ENCODE measurements around the gene TRAPPC6A.

Gene TRAPPC6A, protein sequence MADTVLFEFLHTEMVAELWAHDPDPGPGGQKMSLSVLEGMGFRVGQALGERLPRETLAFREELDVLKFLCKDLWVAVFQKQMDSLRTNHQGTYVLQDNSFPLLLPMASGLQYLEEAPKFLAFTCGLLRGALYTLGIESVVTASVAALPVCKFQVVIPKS

DNA sequence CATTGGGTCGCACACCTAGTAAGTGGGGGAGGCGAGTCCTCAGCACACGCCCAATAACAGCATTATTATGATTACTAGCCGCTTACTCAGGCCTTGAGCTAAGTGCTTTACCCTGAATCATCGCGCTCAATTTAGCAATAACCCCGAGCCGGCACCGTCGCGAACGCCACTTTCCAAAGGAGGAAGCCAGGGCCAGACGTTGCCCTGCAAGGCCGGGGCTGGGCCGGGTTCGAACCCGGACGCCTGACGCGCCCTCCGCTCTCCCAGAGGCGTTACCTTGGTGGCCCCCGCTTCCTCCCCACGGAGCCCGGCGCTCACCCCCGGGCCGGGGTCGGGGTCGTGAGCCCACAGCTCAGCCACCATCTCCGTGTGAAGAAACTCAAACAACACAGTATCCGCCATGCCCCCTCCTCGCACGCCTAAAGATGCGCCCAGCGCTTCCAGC is at the start of gene TRAPPC6A:
Gene TRAPPC6A (minus strand): TSS at position 421 of the 445 bp plus-strand sequence. CDS start 19 bp downstream, at position 402.
- DNase-seq (ENCODE audit: low read depth in 1 of 2, low spot score in 1 of 2), result no peak

DNA sequence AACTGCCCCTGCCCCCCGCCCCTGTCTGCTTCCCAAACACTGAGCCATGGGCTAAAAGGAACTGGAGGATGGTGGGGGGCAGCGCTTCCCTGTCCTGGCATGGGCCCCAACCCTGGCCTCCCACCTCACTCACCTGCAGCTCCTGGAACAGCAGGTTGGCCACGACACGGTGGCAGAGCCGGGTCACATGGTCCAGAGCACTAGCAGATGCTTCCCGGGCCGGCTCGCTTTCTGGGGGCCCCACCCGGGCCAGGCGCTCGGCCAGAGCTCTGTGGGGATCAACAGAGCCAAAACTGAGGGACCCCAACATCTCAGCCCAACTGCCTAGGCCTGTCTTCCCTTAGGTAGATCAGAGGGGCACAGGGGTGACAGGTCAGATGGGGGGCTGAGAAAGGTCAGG is 46.6 kb upstream of the TRAPPC6A start:
- no peak for DNase-seq (ENCODE audit: low read depth in 1 of 2, low spot score in 1 of 2)

DNA sequence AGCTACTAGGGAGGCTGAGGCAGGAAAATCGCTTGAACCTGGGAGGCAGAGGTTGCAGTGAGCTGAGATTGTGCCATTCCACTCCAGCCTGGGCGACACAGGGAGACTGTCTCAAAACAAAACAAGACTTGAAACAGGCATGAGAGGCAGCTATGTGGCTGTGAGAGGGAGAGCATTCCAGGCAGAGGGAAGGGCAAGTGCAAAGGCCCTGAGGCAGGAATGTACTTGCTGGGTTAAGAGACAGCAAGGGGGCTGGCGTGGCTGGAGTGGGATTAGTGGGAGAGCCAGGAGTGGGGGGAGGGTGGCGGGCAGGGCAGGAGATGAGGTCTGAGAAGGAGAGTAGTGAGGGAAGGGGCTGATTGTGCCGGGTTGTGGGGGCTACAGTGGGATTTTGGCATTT is 45.8 kb upstream of the TRAPPC6A start:
- no peak for DNase-seq (ENCODE audit: low read depth in 1 of 2, low spot score in 1 of 2)

DNA sequence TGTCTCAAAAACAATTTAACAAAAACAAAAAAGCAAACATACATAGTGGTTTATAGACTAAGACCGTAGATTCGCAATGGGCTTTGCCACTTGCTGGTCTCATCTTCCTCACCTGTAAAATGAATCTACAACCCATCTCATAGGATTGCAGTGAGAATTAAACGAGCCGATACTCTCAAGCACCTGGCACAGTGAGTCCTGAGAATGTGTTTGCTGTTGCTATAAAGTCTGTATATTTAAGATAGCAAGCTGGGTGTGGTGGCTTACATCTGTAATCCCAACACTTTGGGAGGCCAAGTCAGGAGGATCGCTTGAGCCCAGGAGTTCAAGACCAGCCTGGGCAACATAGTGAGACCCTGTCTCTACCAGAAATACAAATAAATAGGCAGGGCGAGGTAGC is 44.7 kb upstream of the TRAPPC6A start:
- DNase-seq (ENCODE audit: low read depth in 1 of 2, low spot score in 1 of 2), result no peak

DNA sequence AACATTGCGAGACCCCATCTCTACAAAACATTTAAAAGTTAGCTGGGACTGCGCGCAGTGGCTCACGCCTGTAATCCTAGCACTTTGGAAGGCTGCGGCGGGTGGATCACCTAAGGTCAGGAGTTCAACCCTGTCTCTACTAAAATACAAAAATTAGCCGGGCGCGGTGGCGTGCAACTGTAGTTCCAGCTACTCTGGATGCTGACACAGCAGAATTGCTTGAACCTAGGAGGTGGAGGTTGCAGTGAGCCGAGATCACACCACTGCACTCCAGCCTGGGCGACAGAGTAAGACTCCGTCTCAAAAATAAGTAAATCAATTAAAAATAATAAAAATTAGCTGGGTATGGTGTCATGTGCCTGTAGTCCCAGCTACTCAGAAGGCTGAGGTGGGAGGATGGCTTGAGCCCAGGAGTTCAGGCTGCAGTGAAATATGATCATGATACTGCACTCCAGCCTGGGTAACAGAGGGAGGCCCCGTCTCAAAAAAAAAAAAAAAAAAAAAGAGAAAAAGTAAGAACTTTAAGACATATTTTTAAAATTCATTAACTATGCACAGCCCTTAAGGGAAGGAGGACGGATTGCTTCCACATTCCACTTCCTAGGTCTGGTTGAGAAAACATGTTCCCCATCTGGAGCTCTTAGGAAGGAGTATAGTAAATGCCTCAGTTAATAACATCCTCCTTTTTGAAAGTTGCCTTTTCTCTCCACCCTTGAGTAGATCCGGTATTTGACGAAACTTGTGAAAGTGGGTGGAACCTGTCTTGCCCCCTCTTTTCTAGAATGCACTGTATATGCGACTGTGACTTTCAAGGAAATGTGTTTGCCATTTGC is 41.1 kb upstream of the TRAPPC6A start:
- no peak for DNase-seq (ENCODE audit: low read depth in 1 of 2, low spot score in 1 of 2)

DNA sequence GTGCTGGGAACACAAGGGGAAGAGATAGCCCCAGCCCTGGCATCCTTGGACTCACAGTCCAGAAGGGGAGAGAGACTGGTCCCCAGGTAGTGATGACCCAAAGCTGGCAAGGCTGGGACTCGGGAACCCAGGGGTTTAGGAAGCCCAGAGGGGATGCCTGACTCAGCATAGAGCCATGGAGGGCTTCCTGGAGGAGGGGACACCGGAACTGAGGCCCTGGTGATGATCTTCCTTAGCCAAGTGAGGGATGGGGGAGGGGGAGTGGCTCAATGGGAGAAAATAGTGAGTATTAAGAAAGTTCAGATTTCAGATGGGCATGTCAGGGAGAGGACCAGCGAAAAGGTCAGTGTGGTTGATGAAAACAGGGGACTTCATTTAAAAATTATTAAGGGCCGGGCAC is 40.4 kb upstream of the TRAPPC6A start:
- DNase-seq (ENCODE audit: low read depth in 1 of 2, low spot score in 1 of 2), result no peak

DNA sequence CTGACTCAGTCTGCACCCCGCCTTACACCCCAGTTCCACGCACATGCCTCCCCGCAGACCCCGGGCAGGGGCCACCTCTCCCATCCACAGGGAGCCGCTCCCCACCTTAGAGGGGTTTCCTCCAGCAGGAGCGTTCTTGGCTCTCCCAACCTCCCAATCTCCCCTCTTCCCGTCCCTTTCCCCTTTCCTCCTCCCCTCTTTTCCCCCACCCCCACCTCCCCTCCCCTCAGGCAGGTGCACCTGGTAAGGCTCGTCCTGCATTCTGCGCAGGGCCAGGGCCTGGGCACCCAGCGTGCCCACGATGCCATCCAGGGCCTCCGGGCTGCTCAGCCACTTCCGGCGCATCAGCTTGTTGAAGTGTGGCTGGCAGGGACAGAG is 39.9 kb upstream of the TRAPPC6A start:
- DNase-seq (ENCODE audit: low read depth in 1 of 2, low spot score in 1 of 2), result no peak

DNA sequence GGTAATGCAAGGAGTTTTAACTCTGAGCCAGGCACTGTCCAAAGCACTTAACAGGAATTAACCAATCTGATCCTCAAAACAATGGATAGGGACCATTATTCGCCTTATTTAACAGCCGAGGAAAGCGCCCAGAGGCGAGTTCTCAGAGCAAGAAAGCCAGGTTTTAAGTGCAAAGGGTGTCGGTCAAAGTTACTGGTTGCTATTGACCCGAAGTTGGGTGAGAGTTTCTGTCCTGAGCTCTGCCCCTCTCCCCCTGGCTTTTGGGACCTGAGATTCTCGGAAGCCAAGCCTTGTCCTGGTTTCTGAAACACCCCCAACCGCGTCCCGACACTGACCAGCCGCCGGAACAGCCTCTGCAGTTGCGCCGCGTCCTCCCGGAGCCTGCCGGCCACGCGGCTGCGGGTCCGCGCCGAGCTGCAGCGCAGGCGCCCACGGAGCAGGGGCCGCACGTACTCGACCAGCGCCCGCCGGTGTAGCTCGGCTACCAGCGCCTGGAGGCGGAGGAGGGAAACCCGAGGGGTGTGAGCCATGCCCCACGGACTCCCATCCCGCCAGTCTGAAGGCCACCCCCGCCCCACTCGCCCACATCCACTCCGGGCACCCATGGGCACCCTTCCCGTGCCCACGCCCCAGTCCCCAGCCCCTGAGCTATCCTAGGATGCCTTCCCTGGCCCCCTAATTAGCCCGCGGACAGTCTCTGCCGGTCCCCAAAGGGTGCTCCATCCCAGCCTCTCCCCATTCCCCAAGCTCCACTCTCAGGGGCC is 39.3 kb upstream of the TRAPPC6A start:
- no peak for DNase-seq (ENCODE audit: low read depth in 1 of 2, low spot score in 1 of 2)

DNA sequence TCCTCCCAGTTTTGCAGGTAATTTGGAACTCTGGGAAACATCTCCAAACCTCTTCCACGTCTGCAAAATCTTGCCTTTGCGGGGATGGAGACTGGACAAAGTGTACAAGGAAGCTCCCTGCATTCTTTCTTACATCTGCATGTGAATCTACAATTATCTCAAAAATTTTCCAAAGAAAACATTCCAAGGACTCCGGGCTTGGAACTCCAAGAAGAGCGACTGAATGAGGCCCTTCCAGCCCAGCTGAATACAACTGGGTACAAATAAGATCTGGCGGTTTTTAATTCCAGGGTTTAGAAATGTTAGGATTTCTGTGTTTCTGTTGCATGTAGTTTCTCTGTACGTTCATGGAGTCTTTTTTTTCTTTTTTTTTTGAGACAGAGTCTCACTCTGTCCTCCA is 38.6 kb upstream of the TRAPPC6A start:
- no peak for DNase-seq (ENCODE audit: low read depth in 1 of 2, low spot score in 1 of 2)

DNA sequence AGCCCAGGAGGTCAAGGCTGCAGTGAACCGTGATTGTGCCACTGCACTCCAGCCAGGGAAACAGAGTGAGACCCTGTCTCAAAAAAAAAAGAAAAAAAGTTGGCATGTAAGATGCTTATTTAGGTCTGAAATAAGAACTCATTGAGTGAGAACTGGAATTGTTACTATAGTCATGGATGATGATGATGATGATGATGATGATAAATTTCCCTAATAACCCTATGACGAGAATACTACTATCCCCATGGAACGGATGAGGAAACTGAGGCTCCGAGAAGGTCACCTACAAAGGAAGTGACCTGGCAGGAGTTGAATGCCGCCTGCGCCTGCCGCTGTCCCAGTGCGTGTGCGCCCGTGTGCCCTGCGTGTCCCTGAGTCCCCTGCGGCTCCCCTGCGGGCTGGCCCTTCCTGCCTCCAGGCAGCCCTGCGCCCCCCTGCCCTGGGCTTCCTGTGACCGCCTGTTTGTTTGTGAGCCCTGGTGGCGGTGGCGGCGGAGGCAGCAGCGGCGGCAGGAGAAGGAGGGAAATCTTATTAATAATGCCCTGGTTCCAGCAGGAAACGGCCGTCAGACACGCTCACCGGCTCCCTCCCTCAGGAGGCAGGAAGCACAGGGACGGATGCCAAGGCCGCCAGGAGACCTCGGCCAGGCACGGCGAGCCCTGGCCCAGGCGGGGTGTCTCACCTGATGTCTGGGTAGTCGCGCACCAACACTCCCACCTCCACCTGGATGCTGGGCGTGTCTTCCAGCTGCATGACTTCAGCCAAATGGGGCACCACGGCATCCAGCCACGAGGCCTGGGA is 37.6 kb upstream of the TRAPPC6A start:
- DNase-seq (ENCODE audit: low read depth in 1 of 2, low spot score in 1 of 2), result no peak

DNA sequence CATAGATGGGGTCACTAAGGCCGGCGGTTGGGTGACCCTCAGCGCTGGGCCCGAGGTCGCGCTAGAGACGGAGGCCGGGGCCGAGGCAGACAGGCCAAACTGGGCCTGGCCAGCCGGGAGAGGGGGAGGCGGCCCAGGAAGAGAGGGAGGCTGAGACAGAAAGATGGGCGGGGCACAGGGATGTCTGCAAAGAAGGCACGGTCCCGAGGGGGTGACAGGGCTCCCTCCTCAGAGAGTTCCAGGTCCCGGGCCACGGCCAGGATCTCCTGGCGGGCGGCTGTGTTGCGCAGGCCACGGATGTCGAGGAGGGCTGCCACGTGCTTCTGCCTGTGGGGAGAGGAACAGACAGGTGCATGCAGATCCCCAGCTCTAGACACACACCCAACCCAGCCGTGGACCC is 35.0 kb upstream of the TRAPPC6A start:
- no peak for DNase-seq (ENCODE audit: low read depth in 1 of 2, low spot score in 1 of 2)

DNA sequence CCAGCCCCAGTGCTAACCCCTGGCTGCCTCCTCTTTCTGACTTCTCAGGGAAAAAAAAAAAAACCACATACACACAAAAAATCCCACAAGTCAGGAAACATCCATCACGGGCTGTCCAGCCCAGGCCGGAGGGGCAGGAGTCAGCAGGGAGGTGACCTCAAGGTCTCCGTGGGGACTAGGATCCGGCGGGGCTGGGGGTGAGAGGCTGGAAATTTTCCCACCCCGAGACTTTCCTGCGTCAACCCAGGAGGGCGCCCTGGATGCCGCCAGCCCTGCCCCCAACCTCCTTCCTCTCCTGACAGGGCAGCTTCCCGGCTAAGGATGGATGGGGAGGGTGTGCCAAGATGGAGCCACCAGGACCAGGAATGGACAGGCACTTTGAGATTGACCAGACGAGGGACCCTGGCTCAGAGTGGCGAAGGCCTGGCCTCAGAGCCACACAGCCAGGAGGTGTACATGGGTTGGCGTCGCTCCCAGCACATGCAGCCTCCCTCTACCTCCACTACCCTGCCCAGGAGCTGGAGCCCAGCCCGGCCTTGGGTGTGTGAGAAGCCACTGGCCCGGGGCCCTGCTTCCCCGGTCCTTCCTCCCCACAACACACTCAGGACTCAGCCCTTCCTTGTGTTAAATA is 33.8 kb upstream of the TRAPPC6A start:
- no peak for DNase-seq (ENCODE audit: low read depth in 1 of 2, low spot score in 1 of 2)

DNA sequence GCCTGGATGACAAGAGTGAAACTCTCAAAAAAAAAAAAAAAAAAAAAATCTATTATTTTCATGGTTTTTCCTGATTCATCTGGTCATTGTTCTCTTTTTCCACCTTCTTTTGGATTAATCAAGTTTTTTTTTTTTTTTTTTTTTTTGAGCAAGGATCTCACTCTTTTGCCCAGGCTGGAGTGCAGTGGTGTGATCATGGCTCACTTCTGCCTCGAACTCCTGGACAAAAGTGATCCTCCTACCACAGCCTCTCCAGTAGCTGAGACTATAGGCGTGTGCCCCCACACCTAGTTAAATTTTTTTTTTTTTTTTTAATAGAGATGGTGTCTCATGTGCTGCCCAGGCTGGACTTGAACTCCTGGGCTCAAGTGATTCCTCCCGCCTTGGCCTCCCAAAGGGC is 28.3 kb upstream of the TRAPPC6A start:
- DNase-seq (ENCODE audit: low read depth in 1 of 2, low spot score in 1 of 2), result no peak

DNA sequence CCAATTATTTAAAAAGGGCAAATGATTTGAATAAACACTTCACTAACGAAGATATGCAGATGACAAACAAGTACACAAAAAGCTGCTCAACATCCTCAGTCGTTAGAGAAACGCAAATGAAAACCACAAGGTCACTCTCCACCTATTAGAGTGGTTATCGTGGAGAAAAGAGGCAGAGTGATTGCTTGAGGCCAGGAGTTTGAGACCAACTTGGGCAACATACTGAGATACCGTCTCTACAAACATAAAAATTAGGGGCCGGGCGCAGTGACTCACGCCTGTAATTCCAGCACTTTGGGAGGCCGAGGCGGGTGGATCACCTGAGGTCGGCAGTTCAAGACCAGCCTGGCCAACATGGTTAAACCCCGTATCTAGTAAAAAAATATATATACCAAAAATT is 27.8 kb upstream of the TRAPPC6A start:
- no peak for DNase-seq (ENCODE audit: low read depth in 1 of 2, low spot score in 1 of 2)

DNA sequence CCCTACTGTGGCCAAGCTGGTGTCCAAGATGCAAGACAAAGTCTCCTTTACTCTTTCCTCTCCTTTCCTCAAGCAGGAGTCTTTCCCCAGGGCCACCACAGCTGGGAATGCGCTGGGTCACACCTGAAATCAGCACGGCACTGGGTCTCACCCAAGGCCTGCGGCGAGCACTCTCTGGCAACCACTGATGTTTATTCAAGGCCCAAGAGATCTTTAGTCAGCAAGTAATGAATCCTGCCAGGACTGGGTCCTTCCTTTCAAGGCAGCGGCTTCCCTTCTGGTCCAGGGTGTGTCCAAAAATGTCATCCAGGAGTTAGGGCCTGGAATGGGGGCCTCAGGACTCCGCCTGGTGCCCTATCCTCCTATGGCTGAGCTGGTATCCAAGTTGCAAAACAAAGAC is 24.6 kb upstream of the TRAPPC6A start:
- DNase-seq (ENCODE audit: low read depth in 1 of 2, low spot score in 1 of 2), result no peak

DNA sequence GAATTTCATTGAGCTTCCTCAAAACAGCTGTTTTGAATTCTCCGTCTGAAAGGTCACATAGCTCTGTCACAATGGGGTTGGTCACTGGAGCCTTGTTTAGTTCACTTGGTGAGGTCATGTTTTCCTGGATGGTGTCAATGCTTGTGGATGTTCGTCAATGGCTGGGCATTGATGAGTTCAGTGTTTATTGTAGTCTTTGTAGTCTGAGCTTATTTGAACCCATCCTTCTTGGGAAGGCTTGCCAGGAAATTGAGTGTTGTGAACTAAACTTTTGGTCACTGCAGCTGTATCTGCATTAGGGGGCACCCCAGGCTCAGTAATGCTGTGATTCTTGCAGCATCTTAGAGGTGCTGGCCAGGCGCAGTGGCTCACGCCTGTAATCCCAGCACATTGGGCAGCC is 22.5 kb upstream of the TRAPPC6A start:
- no peak for DNase-seq (ENCODE audit: low read depth in 1 of 2, low spot score in 1 of 2)

DNA sequence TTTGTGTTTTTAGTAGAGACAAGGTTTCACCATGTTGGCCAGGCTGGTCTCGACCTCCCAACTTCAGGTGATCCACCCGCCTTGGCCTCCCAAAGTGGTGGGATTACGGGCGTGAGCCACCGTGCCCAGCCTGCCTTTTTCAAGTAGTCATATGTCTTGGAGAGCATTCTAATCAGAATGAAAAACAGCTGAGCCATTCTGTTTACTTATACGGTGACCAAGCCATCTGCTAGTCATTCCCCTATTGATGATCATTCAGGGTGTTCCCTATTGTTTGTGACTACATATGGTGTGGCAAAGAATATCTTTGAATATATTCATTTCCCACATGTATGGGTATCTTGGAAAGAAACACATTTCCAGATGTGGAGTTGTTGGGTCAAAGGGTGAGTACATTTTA is 17.7 kb upstream of the TRAPPC6A start:
- no peak for DNase-seq (ENCODE audit: low read depth in 1 of 2, low spot score in 1 of 2)

DNA sequence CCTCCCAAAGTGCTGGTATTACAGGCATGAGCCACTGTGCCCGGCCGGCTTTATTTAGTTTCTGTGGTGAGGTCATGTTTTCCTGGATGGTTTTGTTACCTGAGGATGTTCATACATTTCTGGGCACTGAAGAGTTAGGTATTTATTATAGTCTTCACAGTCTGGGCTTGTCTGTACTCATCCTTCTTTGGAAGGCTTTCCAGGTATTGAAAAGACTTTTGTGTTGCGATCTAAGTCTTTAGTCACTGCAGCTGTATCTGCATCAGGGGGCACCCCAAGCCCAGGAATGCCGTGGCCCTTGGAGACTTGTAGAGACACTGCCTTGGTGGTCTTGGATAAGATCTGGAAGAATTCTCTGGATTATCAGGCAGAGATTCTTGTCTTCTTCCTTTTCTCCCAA is 13.3 kb upstream of the TRAPPC6A start:
- no peak for DNase-seq (ENCODE audit: low read depth in 1 of 2, low spot score in 1 of 2)

DNA sequence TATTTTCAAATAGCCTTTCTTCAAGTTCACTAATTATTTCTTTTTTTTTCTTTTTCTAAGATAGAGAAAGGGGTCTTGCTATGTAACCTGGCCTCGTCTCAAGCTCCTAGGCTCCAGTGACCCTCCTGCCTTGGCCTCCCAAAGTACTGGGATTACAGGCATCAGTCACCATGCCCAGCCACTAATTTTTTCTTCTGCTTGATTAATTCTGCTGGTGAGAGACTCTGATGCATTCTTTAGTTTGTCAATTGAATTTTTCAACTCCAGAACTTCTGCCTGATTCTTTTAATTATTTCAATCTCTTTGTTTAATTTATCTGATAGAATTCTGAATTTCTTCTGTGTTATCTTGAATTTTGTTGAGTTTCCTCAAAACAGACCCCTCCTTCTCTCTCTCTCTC is 11.9 kb upstream of the TRAPPC6A start:
- no peak for DNase-seq (ENCODE audit: low read depth in 1 of 2, low spot score in 1 of 2)

DNA sequence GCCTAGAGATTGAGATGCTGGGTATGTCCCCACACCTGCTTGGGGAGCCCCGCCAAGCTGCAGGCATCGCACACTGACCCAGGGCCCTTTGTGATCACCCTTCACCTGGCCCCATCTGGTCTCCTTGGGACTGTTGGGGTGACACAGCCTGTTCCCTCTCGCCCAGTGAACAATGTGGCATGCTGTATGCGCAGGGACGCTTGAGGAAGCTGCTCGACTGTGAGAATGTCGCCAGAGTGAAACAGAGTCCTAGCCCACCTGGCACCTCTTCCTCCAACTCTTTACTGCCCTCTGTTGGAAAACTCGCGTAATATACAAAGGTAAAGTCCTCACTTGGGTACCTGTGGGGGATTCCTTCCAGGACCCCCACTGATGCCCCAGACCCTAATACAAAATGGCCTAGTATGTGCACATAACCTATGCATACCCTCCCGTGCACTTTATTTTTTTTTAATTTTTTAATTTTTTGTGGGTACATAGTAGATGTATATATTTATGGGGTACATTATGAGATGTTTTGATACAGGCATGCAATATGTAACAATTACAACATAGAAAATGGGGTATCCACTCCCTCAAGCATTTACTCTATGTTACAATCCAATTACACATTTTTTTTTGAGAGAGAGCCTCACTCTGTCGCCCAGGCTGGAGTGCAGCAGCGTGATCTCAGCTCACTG is 9.5 kb upstream of the TRAPPC6A start:
- no peak for DNase-seq (ENCODE audit: low read depth in 1 of 2, low spot score in 1 of 2)
